ENCODE data around the gene TTLL8.
A peak's percentile ranks its signal among the peaks of the same experiment; 100 is the strongest.

Gene TTLL8

DNA sequence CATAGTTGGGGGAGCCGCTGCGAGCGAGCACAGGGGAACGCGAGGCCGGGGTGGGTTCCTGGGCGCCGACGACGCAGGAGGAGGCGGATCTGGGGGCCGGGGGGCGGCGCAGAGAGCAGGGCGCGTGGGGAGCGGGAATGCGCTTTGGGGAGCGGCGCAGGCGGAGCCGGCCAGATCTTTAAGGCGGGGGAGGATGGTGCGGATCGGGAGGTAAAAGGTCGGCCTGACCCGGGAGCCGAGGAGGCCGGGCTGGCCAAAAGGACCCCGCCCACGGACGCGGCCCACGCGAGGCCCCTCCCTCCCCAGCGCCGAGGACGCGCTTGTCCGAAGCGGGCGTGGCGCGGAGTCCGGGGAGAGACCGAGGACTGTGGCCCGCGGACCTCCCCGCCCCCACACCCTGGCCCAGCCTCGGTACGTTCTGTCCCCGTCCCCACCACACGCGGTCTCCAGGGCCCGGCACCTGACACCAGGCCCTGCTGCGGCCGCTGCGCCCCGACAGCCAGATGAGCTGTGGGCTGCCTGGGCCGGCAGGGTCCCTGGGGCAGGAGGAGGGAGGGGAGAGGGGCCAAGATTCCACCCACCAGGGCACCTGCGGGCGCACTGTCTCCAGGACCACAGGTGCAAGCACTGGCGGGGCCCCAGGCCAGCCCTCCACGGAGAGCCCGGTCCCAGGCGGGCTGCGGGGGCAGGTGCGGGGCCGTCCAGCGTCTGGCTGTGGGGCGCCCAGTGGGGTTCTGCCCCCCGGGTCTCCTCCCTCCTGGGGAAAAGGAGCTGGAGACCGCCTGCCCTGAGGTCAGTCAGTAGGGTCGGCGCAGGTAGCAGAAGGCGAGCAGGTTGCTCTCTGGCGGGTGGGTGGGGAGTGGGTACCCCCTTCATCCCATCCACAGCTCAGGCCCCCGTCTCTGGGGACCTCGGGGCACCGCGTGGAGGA, 86.6 kb downstream of the TTLL8 start:
- Histone ChIP-seq H3K27ac (ENCODE audit: extremely low read depth, low read depth, low read length) (peak overlapping the region; percentile 61), H3K4me3 (ENCODE audit: low read depth, low read length) (peak overlapping the region; percentile 25), H3K9me3 (ENCODE audit: control insufficient read depth, insufficient read depth, low read depth, low read length) (no peaks in the 10 kb centered on the region), H3K36me3 (ENCODE audit: control insufficient read depth in 2 of 2, insufficient read depth in 1 of 2, low read length in 2 of 2) (peaks cover 0 to 2% of the 10 kb centered on the region in 2 experiments; a peak in 1 of 3 replicates), H3K4me1 (ENCODE audit: control insufficient read depth, insufficient read depth, low read length) (peaks cover 3% of the 10 kb centered on the region; the same call in 1 of the 2 replicates)
- ChIA-PET POLR2A (interaction anchor here (0.7 to 1.9 kb wide), 7 partner anchors 9 to 59 kb away, joined by 3 to 26 read pairs (median 5); partner anchors contain the start of gene PIM3), CTCF (interaction anchor here (0.7 to 1.3 kb wide), 3 partner anchors 11 to 41 kb away, joined by 3 to 4 read pairs (median 3); no protein-coding TSS in a partner anchor)
- TF ChIP-seq KLF9 (tag by site-specific recombination; IDR thresholded peaks at IDR 0.05; ENCODE audit: low read depth) (peak; percentile 54), ZFHX2 (tag by site-specific recombination; conservative IDR thresholded peaks at IDR 0.05) (peak; percentile 95), ZNF169 (tag by site-specific recombination; IDR thresholded peaks at IDR 0.05) (no peak), BCL11B (tag by site-specific recombination; IDR thresholded peaks at IDR 0.05; ENCODE audit: low read depth) (peak; percentile 37; the same call in 1 of the 2 replicates), ZIC2 (tag by site-specific recombination; IDR thresholded peaks at IDR 0.05) (peak; percentile 64; the same call in 1 of the 2 replicates), ZNF529 (tag by site-specific recombination; IDR thresholded peaks at IDR 0.05; ENCODE audit: insufficient replicate concordance) (no peak), ZNF792 (tag by site-specific recombination; IDR thresholded peaks at IDR 0.05) (no peak), SP3 (tag by site-specific recombination; IDR thresholded peaks at IDR 0.05) (0 out of 2 replicates have a peak, but pooled peaks have one; percentile 18), ZNF610 (tag by site-specific recombination; IDR thresholded peaks at IDR 0.05; ENCODE audit: borderline replicate concordance) (peak; percentile 93), GLIS1 (tag by site-specific recombination; IDR thresholded peaks at IDR 0.05) (0 out of 2 replicates have a peak, but pooled peaks have one; percentile 44), KLF1 (tag by site-specific recombination; IDR thresholded peaks at IDR 0.05) (peak; percentile 36; the same call in 1 of the 2 replicates), EGR2 (tag by site-specific recombination; IDR thresholded peaks at IDR 0.05; ENCODE audit: low read depth) (peak; percentile 88), ZNF335 (tag by site-specific recombination; conservative IDR thresholded peaks at IDR 0.05) (peak; percentile 8; the same call in 1 of the 2 replicates), ZNF433 (tag by site-specific recombination; IDR thresholded peaks at IDR 0.05; ENCODE audit: low read depth) (no peak), ZFP69B (tag by site-specific recombination; IDR thresholded peaks at IDR 0.05) (0 out of 2 replicates have a peak, but pooled peaks have one; percentile 50), ZBTB48 (tag by site-specific recombination; IDR thresholded peaks at IDR 0.05) (0 out of 2 replicates have a peak, but pooled peaks have one; percentile 21)
- TF ChIP-seq, protein P1, sequence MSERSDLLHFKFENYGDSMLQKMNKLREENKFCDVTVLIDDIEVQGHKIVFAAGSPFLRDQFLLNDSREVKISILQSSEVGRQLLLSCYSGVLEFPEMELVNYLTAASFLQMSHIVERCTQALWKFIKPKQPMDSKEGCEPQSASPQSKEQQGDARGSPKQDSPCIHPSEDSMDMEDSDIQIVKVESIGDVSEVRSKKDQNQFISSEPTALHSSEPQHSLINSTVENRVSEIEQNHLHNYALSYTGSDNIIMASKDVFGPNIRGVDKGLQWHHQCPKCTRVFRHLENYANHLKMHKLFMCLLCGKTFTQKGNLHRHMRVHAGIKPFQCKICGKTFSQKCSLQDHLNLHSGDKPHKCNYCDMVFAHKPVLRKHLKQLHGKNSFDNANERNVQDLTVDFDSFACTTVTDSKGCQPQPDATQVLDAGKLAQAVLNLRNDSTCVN (tag by site-specific recombination; optimal IDR thresholded peaks at IDR 0.05) = peak; percentile 79
- TF ChIP-seq, protein P2, sequence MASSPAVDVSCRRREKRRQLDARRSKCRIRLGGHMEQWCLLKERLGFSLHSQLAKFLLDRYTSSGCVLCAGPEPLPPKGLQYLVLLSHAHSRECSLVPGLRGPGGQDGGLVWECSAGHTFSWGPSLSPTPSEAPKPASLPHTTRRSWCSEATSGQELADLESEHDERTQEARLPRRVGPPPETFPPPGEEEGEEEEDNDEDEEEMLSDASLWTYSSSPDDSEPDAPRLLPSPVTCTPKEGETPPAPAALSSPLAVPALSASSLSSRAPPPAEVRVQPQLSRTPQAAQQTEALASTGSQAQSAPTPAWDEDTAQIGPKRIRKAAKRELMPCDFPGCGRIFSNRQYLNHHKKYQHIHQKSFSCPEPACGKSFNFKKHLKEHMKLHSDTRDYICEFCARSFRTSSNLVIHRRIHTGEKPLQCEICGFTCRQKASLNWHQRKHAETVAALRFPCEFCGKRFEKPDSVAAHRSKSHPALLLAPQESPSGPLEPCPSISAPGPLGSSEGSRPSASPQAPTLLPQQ (tag by site-specific recombination; IDR thresholded peaks at IDR 0.05) = 0 out of 2 replicates have a peak, but pooled peaks have one; percentile 9
- TF ChIP-seq, protein P3, sequence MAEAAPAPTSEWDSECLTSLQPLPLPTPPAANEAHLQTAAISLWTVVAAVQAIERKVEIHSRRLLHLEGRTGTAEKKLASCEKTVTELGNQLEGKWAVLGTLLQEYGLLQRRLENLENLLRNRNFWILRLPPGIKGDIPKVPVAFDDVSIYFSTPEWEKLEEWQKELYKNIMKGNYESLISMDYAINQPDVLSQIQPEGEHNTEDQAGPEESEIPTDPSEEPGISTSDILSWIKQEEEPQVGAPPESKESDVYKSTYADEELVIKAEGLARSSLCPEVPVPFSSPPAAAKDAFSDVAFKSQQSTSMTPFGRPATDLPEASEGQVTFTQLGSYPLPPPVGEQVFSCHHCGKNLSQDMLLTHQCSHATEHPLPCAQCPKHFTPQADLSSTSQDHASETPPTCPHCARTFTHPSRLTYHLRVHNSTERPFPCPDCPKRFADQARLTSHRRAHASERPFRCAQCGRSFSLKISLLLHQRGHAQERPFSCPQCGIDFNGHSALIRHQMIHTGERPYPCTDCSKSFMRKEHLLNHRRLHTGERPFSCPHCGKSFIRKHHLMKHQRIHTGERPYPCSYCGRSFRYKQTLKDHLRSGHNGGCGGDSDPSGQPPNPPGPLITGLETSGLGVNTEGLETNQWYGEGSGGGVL (tag by site-specific recombination; IDR thresholded peaks at IDR 0.05) = no peak
- TF ChIP-seq, protein P4, sequence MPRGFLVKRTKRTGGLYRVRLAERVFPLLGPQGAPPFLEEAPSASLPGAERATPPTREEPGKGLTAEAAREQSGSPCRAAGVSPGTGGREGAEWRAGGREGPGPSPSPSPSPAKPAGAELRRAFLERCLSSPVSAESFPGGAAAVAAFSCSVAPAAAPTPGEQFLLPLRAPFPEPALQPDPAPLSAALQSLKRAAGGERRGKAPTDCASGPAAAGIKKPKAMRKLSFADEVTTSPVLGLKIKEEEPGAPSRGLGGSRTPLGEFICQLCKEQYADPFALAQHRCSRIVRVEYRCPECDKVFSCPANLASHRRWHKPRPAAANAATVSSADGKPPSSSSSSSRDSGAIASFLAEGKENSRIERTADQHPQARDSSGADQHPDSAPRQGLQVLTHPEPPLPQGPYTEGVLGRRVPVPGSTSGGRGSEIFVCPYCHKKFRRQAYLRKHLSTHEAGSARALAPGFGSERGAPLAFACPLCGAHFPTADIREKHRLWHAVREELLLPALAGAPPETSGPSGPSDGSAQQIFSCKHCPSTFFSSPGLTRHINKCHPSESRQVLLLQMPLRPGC (tag by site-specific recombination; IDR thresholded peaks at IDR 0.05) = peak; percentile 14; the same call in 1 of the 2 replicates

All from HEK293 (cell line).